ENCODE data around the gene LDLRAD2. TPM values are rescaled to one million over a fixed set of nuclear protein-coding genes. Genes with fewer than 3 reads are reported as not detected.
A peak's percentile ranks its signal among the peaks of the same experiment; 100 is the strongest.

The LDLRAD2 gene
- total and polyA plus RNA-seq, 9 of the 15 experiments (the other 6 are each of a cell fraction or from before 2014, with no cell fraction given), result 0.45 to 0.48 TPM; not detected in 7

DNA sequence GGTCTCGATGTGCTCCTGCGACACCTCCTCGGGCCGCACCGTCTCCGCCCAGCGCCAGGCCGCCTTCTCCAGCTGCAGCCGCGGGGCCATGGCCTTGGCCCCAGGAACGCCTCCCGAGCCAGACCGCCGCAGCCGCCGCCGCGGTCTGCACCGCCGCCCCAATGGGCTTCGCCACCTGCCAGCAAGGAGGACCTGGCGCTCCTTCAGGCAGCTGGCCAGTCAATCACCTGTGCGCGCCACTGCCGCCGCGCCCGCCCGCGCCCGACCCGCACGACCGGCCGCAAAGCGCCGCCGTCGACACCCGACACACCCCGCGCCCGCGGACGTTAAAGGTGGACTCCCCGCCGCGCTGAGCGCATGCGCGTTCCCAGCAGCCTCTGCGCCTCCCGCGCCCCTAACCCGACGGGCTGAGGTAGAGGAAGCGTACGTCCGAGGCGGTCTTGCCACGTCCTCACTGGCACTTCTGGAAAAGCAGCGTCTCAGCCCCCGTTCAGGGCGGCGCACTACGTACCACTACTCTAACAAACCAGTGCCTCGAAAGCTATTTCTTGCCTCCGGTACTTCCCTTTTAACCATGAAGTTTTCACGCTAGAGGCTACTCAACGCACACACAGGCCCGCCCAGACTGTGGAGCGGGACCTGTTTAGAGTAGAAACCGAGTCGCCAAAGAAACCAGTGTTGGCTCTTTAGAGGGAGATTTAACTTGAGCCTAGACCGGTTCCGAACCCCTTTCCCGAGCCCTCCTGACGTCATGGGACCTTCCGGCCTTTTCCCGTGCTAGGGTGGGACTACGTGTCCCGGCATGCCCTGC lies 29.0 kb upstream of the LDLRAD2 start, which contains the start of gene USP48 (continued):
- TF ChIP-seq ZMIZ1 (IDR thresholded peaks at IDR 0.05; ENCODE audit: low read depth in 2 of 2, low read length in 2 of 2), result no peak; a peak in 2 of 4 replicates
- TF ChIP-seq SIN3B (IDR thresholded peaks at IDR 0.05; ENCODE audit: low read depth), result peak; percentile 80
- TF ChIP-seq ZNF583 (CRISPR knock-in tag; IDR thresholded peaks at IDR 0.05), result peak; percentile 40; the same call in 1 of the 2 replicates
- TF ChIP-seq ZNF740 (CRISPR knock-in tag; IDR thresholded peaks at IDR 0.05), result no peak; the same call in none of the 2 replicates
- TF ChIP-seq ZNF740 (tag; IDR thresholded peaks at IDR 0.05), result no peak
- no peak for TF ChIP-seq ELK1 (CRISPR knock-in tag; IDR thresholded peaks at IDR 0.05)
- TF ChIP-seq, protein P1, sequence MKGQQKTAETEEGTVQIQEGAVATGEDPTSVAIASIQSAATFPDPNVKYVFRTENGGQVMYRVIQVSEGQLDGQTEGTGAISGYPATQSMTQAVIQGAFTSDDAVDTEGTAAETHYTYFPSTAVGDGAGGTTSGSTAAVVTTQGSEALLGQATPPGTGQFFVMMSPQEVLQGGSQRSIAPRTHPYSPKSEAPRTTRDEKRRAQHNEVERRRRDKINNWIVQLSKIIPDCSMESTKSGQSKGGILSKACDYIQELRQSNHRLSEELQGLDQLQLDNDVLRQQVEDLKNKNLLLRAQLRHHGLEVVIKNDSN (CRISPR knock-in tag; IDR thresholded peaks at IDR 0.05), result no peak; the same call in 1 of the 2 replicates
- TF ChIP-seq POLR2A (conservative IDR thresholded peaks at IDR 0.05), result peak; percentile 100
- no peak for TF ChIP-seq THRAP3 (IDR thresholded peaks at IDR 0.05; ENCODE audit: borderline replicate concordance)
- 0 out of 4 replicates have a peak, but pooled peaks have one; percentile 15 to 59 for TF ChIP-seq RCOR1 (IDR thresholded peaks at IDR 0.05; ENCODE audit: borderline replicate concordance in 1 of 2, low read depth in 2 of 2, low read length in 2 of 2)
- no peak for TF ChIP-seq MCM3 (IDR thresholded peaks at IDR 0.05)
- TF ChIP-seq KAT7 (CRISPR knock-in tag; IDR thresholded peaks at IDR 0.05; ENCODE audit: borderline replicate concordance), result peak; percentile 99
- no peak for TF ChIP-seq CCAR2 (IDR thresholded peaks at IDR 0.05; ENCODE audit: low read depth, low read length)
- TF ChIP-seq, protein P2, sequence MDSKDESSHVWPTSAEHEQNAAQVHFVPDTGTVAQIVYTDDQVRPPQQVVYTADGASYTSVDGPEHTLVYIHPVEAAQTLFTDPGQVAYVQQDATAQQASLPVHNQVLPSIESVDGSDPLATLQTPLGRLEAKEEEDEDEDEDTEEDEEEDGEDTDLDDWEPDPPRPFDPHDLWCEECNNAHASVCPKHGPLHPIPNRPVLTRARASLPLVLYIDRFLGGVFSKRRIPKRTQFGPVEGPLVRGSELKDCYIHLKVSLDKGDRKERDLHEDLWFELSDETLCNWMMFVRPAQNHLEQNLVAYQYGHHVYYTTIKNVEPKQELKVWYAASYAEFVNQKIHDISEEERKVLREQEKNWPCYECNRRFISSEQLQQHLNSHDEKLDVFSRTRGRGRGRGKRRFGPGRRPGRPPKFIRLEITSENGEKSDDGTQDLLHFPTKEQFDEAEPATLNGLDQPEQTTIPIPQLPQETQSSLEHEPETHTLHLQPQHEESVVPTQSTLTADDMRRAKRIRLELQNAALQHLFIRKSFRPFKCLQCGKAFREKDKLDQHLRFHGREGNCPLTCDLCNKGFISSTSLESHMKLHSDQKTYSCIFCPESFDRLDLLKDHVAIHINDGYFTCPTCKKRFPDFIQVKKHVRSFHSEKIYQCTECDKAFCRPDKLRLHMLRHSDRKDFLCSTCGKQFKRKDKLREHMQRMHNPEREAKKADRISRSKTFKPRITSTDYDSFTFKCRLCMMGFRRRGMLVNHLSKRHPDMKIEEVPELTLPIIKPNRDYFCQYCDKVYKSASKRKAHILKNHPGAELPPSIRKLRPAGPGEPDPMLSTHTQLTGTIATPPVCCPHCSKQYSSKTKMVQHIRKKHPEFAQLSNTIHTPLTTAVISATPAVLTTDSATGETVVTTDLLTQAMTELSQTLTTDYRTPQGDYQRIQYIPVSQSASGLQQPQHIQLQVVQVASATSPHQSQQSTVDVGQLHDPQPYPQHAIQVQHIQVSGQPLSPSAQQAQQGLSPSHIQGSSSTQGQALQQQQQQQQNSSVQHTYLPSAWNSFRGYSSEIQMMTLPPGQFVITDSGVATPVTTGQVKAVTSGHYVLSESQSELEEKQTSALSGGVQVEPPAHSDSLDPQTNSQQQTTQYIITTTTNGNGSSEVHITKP (IDR thresholded peaks at IDR 0.05; ENCODE audit: partially characterized antibody), result peak; percentile 49
- TF ChIP-seq ZNF57 (CRISPR knock-in tag; IDR thresholded peaks at IDR 0.05), result 0 out of 2 replicates have a peak, but pooled peaks have one; percentile 29
- no peak for TF ChIP-seq MYNN (IDR thresholded peaks at IDR 0.05)
- TF ChIP-seq MYNN (CRISPR knock-in tag; IDR thresholded peaks at IDR 0.05), result no peak

Data from K562 (cell line).